Keratinocyte (primary cell): ENCODE data around the gene COL4A6. TPM values are rescaled to one million over a fixed set of nuclear protein-coding genes. Genes with fewer than 3 reads are reported as not detected.

Source experiments
- DNase-seq: peaks from one replicate; pipeline ENCODE4 v3.0.0-alpha.2; 2011; ENCODE audit warnings: low read depth, missing footprints, low spot score
- FAIRE-seq: peaks from 2 replicates; lab custom pipeline; 2011; peaks lifted over from hg19 to GRCh38; lab: Jason Lieb, UNC
- H2AFZ ChIP-seq: 2 replicates; pipeline ENCODE4 v1.6.0; 2012; ENCODE audit warnings: low read length, control low read depth, inconsistent platforms; ENCODE audit not compliant: control insufficient read depth
- H3K27ac ChIP-seq: 2 replicates; pipeline ENCODE4 v1.5.1; 2011; ENCODE audit warnings: low read length; ENCODE audit not compliant: control insufficient read depth, insufficient read depth
- H3K27me3 ChIP-seq: 3 replicates; pipeline ENCODE4 v1.6.0; 2011; ENCODE audit warnings: low read length; ENCODE audit not compliant: control insufficient read depth, insufficient read depth; ENCODE audit errors: extremely low read depth
- H3K36me3 ChIP-seq, 2 experiments: 2 replicates in 1 of 2; 3 replicates in 1 of 2; pipeline ENCODE4 v1.5.1; 2011; ENCODE audit warnings: low read length in 2 of 2, mild to moderate bottlenecking in 1 of 2; ENCODE audit not compliant: control insufficient read depth in 2 of 2, insufficient read depth in 2 of 2; ENCODE audit errors: extremely low read depth in 1 of 2
- H3K4me1 ChIP-seq: 3 replicates; pipeline ENCODE4 v1.5.1; 2011; ENCODE audit warnings: low read length; ENCODE audit not compliant: control insufficient read depth, insufficient read depth; ENCODE audit errors: extremely low read depth
- H3K4me2 ChIP-seq: 3 replicates; pipeline ENCODE4 v1.6.0; 2011; ENCODE audit warnings: low read depth, low read length; ENCODE audit not compliant: control insufficient read depth, insufficient read depth; ENCODE audit errors: extremely low read depth
- H3K4me3 ChIP-seq, 3 experiments: fragments of 200-600 bp in 1 of 3; sonication (generic) in 1 of 3; 2 replicates in 2 of 3; 3 replicates in 1 of 3; pipeline ENCODE4 v1.5.1; 2011 to 2016; ENCODE audit warnings: low read length in 3 of 3, mild to moderate bottlenecking in 3 of 3, control low read depth in 2 of 3, inconsistent platforms in 1 of 3, low read depth in 1 of 3, mixed read lengths in 1 of 3, mixed run types in 1 of 3, moderate library complexity in 1 of 3; ENCODE audit not compliant: control insufficient read depth in 2 of 3, insufficient read depth in 2 of 3; ENCODE audit errors: extremely low read depth in 1 of 3
- H3K79me2 ChIP-seq: 2 replicates; pipeline ENCODE4 v1.6.0; 2012; ENCODE audit warnings: low read length; ENCODE audit not compliant: control insufficient read depth, insufficient read depth
- H3K9ac ChIP-seq: 3 replicates; pipeline ENCODE4 v1.6.0; 2011; ENCODE audit warnings: low read length; ENCODE audit not compliant: control insufficient read depth, insufficient read depth; ENCODE audit errors: extremely low read depth
- H3K9me1 ChIP-seq: 3 replicates; pipeline ENCODE4 v1.6.0; 2011; ENCODE audit warnings: low read length; ENCODE audit not compliant: control insufficient read depth, insufficient read depth; ENCODE audit errors: extremely low read depth
- H3K9me3 ChIP-seq: 2 replicates; pipeline ENCODE4 v1.5.1; 2012; ENCODE audit warnings: low read depth, low read length; ENCODE audit not compliant: control insufficient read depth
- H4K20me1 ChIP-seq: 3 replicates; pipeline ENCODE4 v1.6.0; 2011; ENCODE audit warnings: low read length; ENCODE audit not compliant: control insufficient read depth, insufficient read depth; ENCODE audit errors: extremely low read depth
- CTCF ChIP-seq, 3 experiments: IDR thresholded peaks in 1 of 3; conservative IDR thresholded peaks in 1 of 3; optimal IDR thresholded peaks in 1 of 3; 2 replicates in 2 of 3; 3 replicates in 1 of 3; pipeline versions ENCODE3 to v1.5.1; 2011; ENCODE audit warnings: low read length in 3 of 3, mild to moderate bottlenecking in 3 of 3, moderate library complexity in 2 of 3, control low read depth in 1 of 3, inconsistent platforms in 1 of 3; ENCODE audit not compliant: insufficient read depth in 2 of 3; ENCODE audit errors: extremely low read depth in 1 of 3
- EZH2 ChIP-seq: IDR thresholded peaks from one replicate; pipeline ENCODE4 v1.6.1; 2012; ENCODE audit warnings: inconsistent platforms, mild to moderate bottlenecking, low read length, moderate library complexity
- dilution Hi-C: fragments of 300-500 bp; cut with MboI; formaldehyde crosslinking; loops from one replicate; pipeline ENCODE4 v1.7.0; 2020; ENCODE audit warnings: low sequenced_read_pairs; ENCODE audit not compliant: extremely low pct_ligation_motif_present
- polyA plus RNA-seq, 5 experiments: library from polyadenylated mRNA; depleted of rRNA in 3 of 5; stranded (reverse) in 3 of 5; stranded (forward) in 1 of 5; unstranded in 1 of 5; fragments of >200 nt; gene quantifications; 1 replicate in 1 of 5; 2 replicates in 3 of 5; 3 replicates in 1 of 5; pipeline versions ENCODE4 v1.2.1 to v1.2.3, GENCODE V29; 2011 to 2012; ENCODE audit warnings: missing spikeins in 2 of 5, low read depth in 1 of 5, low replicate concordance in 1 of 5

Gene COL4A6
- polyA plus RNA-seq, 1 donor (not counting 4 experiments of a cell fraction or from before 2014, with no cell fraction given): 18.8 TPM

- Histone ChIP-seq H3K9ac (no peak overlapping the region), H3K4me2 (no peak overlapping the region), H3K4me3 (no peak overlapping the region), H3K9me1 (no peaks in the 10 kb centered on the region), H3K27me3 (no peaks in the 10 kb centered on the region), H3K9me3 (no peaks in the 10 kb centered on the region), H3K36me3 (no peaks in the 10 kb centered on the region), H4K20me1 (no peaks in the 10 kb centered on the region), H2AFZ (no peak overlapping the region), H3K4me1 (no peaks in the 10 kb centered on the region), H3K27ac (no peak overlapping the region), H3K79me2 (no peaks in the 10 kb centered on the region)
- DNase-seq: no peak
- TF ChIP-seq CTCF (optimal IDR thresholded peaks at IDR 0.05 in 1 of 3, IDR thresholded peaks at IDR 0.05 in 1 of 3, conservative IDR thresholded peaks at IDR 0.05 in 1 of 3; ENCODE audit: extremely low read depth in 1 of 3, insufficient read depth in 2 of 3, low read length in 3 of 3) (no peak), EZH2 (no peak)
- FAIRE-seq: no peak
- dilution Hi-C loops: no loop called here
Measured at GRCh38 chrX:108250654-108251579, 187.3 kb downstream of the COL4A6 start.

- no peak overlapping the region for H3K27ac ChIP-seq
- H3K4me3 ChIP-seq: no peak overlapping the region
- H3K27me3 ChIP-seq: no peaks in the 10 kb centered on the region
- no peak for DNase-seq
- no peaks in the 10 kb centered on the region for H3K9me1 ChIP-seq
- dilution Hi-C loops: no loop called here
- no peaks in the 10 kb centered on the region for H3K9me3 ChIP-seq
- H3K4me1 ChIP-seq: no peaks in the 10 kb centered on the region
- no peak overlapping the region for H3K9ac ChIP-seq
- FAIRE-seq: no peak
- H2AFZ ChIP-seq: no peak overlapping the region
- no peaks in the 10 kb centered on the region for H4K20me1 ChIP-seq
- TF ChIP-seq CTCF (optimal IDR thresholded peaks at IDR 0.05 in 1 of 3, IDR thresholded peaks at IDR 0.05 in 1 of 3, conservative IDR thresholded peaks at IDR 0.05 in 1 of 3; ENCODE audit: extremely low read depth in 1 of 3, insufficient read depth in 2 of 3, low read length in 3 of 3) (no peak), EZH2 (no peak)
- no peak overlapping the region for H3K4me2 ChIP-seq
- H3K36me3 ChIP-seq: no peaks in the 10 kb centered on the region
- H3K79me2 ChIP-seq: no peaks in the 10 kb centered on the region
Measured at GRCh38 chrX:108246304-108246954, 191.8 kb downstream of the COL4A6 start.
